GM23248 (cell line): ENCODE results near the gene KIF18A. TPM values are rescaled to one million over a fixed set of nuclear protein-coding genes. Genes with fewer than 3 reads are reported as not detected.
"Not testable (repeated sequence)": the region's sequence is repeated elsewhere in the genome, so short reads cannot be mapped to it uniquely, and the experiment has no call there.

ENCODE experiments used
- DNase-seq: peaks from one replicate; pipeline ENCODE4 v3.0.0-alpha.2; 2015
- H2AFZ ChIP-seq: fragments of 200-600 bp; sonication (generic); 2 replicates; pipeline ENCODE4 v1.6.1; 2016; ENCODE audit warnings: antibody characterized with exemption
- H3F3A ChIP-seq: fragments of 200-600 bp; sonication (generic); 2 replicates; pipeline ENCODE4 v1.6.1; 2016; ENCODE audit warnings: mild to moderate bottlenecking, antibody characterized with exemption, mixed run types; ENCODE audit not compliant: insufficient read depth
- H3K27ac ChIP-seq: fragments of 200-600 bp; sonication (generic); 2 replicates; pipeline ENCODE4 v1.5.1; 2016; ENCODE audit warnings: mild to moderate bottlenecking
- H3K27me3 ChIP-seq: fragments of 200-600 bp; sonication (generic); replicated peaks from 2 replicates; pipeline ENCODE4 v1.6.1; 2016; ENCODE audit warnings: mild to moderate bottlenecking; ENCODE audit not compliant: insufficient read depth
- H3K36me3 ChIP-seq: fragments of 200-600 bp; sonication (generic); 2 replicates; pipeline ENCODE4 v1.6.1; 2016; ENCODE audit warnings: low read depth, mild to moderate bottlenecking
- H3K4me1 ChIP-seq: fragments of 200-600 bp; sonication (generic); 2 replicates; pipeline ENCODE4 v1.6.1; 2016; ENCODE audit warnings: mild to moderate bottlenecking; ENCODE audit not compliant: insufficient read depth
- H3K4me2 ChIP-seq: fragments of 200-600 bp; sonication (generic); one replicate; pipeline ENCODE4 v1.6.1; 2016; ENCODE audit warnings: mild to moderate bottlenecking; ENCODE audit not compliant: unreplicated experiment
- H3K4me3 ChIP-seq: fragments of 200-600 bp; sonication (generic); 2 replicates; pipeline ENCODE4 v1.5.1; 2016; ENCODE audit warnings: mild to moderate bottlenecking
- H3K79me2 ChIP-seq: fragments of 200-600 bp; sonication (generic); 2 replicates; pipeline ENCODE4 v1.6.1; 2016; ENCODE audit warnings: mild to moderate bottlenecking; ENCODE audit not compliant: insufficient read depth
- H3K9ac ChIP-seq: fragments of 200-600 bp; sonication (generic); 2 replicates; pipeline ENCODE4 v1.6.1; 2016; ENCODE audit warnings: mild to moderate bottlenecking
- H3K9me2 ChIP-seq: fragments of 200-600 bp; sonication (generic); 2 replicates; pipeline ENCODE4 v1.6.1; 2016; ENCODE audit warnings: mixed run types, mild to moderate bottlenecking, moderate library complexity; ENCODE audit not compliant: insufficient read depth
- H3K9me3 ChIP-seq: fragments of 200-600 bp; sonication (generic); one replicate; pipeline ENCODE4 v1.6.1; 2017; ENCODE audit warnings: low read depth
- H4K20me1 ChIP-seq: fragments of 200-600 bp; sonication (generic); 2 replicates; pipeline ENCODE4 v1.6.0; 2016; ENCODE audit not compliant: insufficient read depth
- EZH2 ChIP-seq: fragments of 200-600 bp; sonication (generic); IDR thresholded peaks from 2 replicates; pipeline ENCODE4 v1.6.1; 2018; ENCODE audit warnings: antibody characterized with exemption, mild to moderate bottlenecking; ENCODE audit not compliant: insufficient read depth, poor library complexity, severe bottlenecking
- EZH2phosphoT487 ChIP-seq: fragments of 200-600 bp; sonication (generic); IDR thresholded peaks from 2 replicates; pipeline ENCODE4 v1.6.1; 2018; ENCODE audit warnings: antibody characterized with exemption, moderate library complexity, mild to moderate bottlenecking, low read depth; ENCODE audit not compliant: insufficient read depth
- WGBS, 2 experiments: methylation state at CpG; one replicate each; pipeline ENCODE4 v1.1.6; 2015 to 2017; ENCODE audit warnings: low lambda C conversion rate in 2 of 2, low coverage in 1 of 2; ENCODE audit errors: missing lambda C conversion rate in 2 of 2; 5-methylcytosine and 5-hydroxymethylcytosine counted together
- in situ Hi-C: fragments of 300-500 bp; cut with MboI; formaldehyde crosslinking; loops from 2 replicates; pipeline ENCODE4 v1.15.0; 2020
- polyA plus RNA-seq: library from polyadenylated mRNA; unstranded; fragments of >200 nt; fragmentation: Nextera tagmentation; extraction: Ambion mirVana; gene quantifications from 2 replicates; pipeline ENCODE4 v1.2.1, GENCODE V29; 2016
- total RNA-seq: library from RNA; depleted of rRNA; stranded (reverse); fragments of >200 nt; shearing (Covaris generic); gene quantifications from 2 replicates; pipeline ENCODE4 v1.2.3, GENCODE V29; 2014

KIF18A gene
- total and polyA plus RNA-seq, 2 experiments from 2014 or later, result 7.8 to 9.1 TPM

DNA sequence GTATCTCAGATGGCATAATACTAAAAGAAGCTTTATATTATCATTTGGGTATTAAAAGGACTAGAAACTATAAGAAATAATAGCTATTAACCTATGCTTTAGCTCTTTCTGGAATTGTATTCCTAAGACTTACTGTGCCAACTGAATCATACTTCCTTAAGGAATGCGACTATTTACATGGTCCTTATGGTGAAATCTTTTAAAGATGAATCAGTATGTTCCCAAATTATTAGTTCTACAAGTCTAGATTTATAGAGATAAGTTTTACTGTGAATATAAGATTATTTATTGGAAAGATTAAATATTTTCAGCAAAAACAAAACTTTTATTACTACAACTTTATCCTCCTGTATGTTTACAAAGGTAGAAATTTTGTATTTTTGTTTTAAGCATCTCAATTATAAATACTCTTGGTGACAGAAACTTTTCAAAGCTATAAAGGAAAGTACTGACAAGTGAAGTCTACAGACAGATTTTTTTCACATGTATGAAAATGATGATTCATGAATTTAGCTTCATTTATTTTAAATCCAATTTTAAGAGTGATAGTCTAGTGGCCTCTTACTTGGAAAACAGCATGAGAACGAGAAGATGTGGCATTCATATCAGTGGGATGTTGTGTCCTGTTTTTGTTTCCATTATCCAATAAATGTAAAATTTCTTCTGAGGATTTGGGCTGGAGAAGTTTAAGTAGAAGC is 17.8 kb downstream of the KIF18A start:
- 52 to 54% methylated on average over 2 of the region's 2 CpGs for WGBS, 2 experiments
- TF ChIP-seq EZH2 (no peak), EZH2phosphoT487 (no peak)
- 0 out of 2 replicates have a peak, but pooled peaks cover under 1% of the 10 kb centered on the region for H3K79me2 ChIP-seq
- peaks cover 41% of the 10 kb centered on the region for H3K4me1 ChIP-seq
- H3K9me3 ChIP-seq, result no peaks in the 10 kb centered on the region
- no peak overlapping the region for H2AFZ ChIP-seq
- H3K4me2 ChIP-seq, result peak overlapping the region; percentile 28
- H3K36me3 ChIP-seq, result 0 out of 2 replicates have a peak, but pooled peaks cover 10% of the 10 kb centered on the region
- H3F3A ChIP-seq, result peaks cover 25% of the 10 kb centered on the region; the same call in 1 of the 2 replicates
- in situ Hi-C loops, result no loop called here
- no peaks in the 10 kb centered on the region for H3K27me3 ChIP-seq
- H3K9ac ChIP-seq, result no peak overlapping the region
- DNase-seq, result peak; percentile 63
- no peak overlapping the region for H3K4me3 ChIP-seq
- no peaks in the 10 kb centered on the region for H4K20me1 ChIP-seq
- no peaks in the 10 kb centered on the region for H3K9me2 ChIP-seq
- peak overlapping the region; percentile 11; the same call in 1 of the 2 replicates for H3K27ac ChIP-seq

DNA sequence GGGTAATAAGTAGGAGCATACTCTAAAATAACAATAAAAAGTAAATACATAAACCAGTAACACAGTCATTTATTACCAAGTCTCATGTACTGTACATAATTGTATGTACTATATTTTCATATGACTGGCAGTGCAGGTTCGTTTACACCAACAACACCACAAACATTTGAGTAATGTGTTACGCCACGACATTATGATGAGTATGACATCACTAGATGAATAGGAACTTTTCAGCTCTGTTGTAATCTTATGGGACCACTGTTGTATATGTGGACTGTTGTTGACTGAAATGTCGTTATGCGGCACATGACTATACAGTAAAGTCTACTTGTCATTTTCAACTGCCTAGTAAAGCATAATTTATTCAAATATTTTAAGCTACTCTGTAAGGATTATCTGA is 18.6 kb downstream of the KIF18A start:
- Histone ChIP-seq H3K4me1 (peaks cover 41% of the 10 kb centered on the region), H3K36me3 (0 out of 2 replicates have a peak, but pooled peaks cover 10% of the 10 kb centered on the region), H3K9me2 (no peaks in the 10 kb centered on the region), H3K27ac (peak overlapping the region; percentile 11; the same call in 1 of the 2 replicates), H3K4me2 (peak overlapping the region; percentile 28), H4K20me1 (no peaks in the 10 kb centered on the region), H3K9ac (no peak overlapping the region), H3K4me3 (no peak overlapping the region), H3K27me3 (no peaks in the 10 kb centered on the region), H3K79me2 (no peaks in the 10 kb centered on the region), H3K9me3 (no peaks in the 10 kb centered on the region), H2AFZ (no peak overlapping the region), H3F3A (peaks cover 25% of the 10 kb centered on the region; the same call in 1 of the 2 replicates)
- no peak for DNase-seq
- in situ Hi-C loops, result no loop called here
- no peak for TF ChIP-seq EZH2phosphoT487
- TF ChIP-seq EZH2, result no peak
- WGBS, 2 experiments, result 93 to 97% methylated on average over 5 of the region's 5 CpGs

DNA sequence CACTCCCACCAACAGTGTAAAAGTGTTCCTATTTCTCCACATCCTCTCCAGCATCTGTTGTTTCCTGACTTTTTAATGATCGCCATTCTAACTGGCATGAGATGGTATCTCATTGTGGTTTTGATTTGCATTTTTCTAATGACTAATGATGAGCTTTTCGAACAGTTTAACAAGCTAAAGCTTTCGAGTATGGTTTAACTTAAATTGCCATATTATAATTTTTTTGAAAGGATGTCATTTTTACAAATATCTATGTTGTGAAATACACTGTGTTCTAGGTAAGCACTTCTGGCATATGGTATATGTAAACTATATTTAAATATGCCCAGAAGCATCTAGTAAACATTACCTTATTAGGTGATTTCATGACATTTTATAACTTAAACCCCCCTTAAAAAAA is 20.3 kb downstream of the KIF18A start:
- peak; percentile 20 for DNase-seq
- peak overlapping the region; percentile 64; the same call in 1 of the 2 replicates for H3K27ac ChIP-seq
- in situ Hi-C loops, H3K79me2 ChIP-seq, H3K4me3 ChIP-seq, H3K9me3 ChIP-seq, H3K9me2 ChIP-seq, H3K36me3 ChIP-seq, H2AFZ ChIP-seq, H3K9ac ChIP-seq, H4K20me1 ChIP-seq, H3K27me3 ChIP-seq: not testable (repeated sequence)
- 10 to 26% methylated on average over 3 of the region's 3 CpGs for WGBS, 2 experiments
- H3F3A ChIP-seq, result peaks cover 25% of the 10 kb centered on the region; the same call in 1 of the 2 replicates
- H3K4me1 ChIP-seq, result peaks cover 41% of the 10 kb centered on the region
- peak overlapping the region; percentile 1 for H3K4me2 ChIP-seq

GRCh38 chr11:28087192-28087591 is 20.8 kb downstream of the KIF18A start:
- in situ Hi-C loops, H3K4me3 ChIP-seq, H3K9me3 ChIP-seq, H3K9ac ChIP-seq, H3K9me2 ChIP-seq, H3K36me3 ChIP-seq, DNase-seq, H4K20me1 ChIP-seq, H2AFZ ChIP-seq, H3K79me2 ChIP-seq, H3K27me3 ChIP-seq: not testable (repeated sequence)
- Histone ChIP-seq H3F3A (peaks cover 25% of the 10 kb centered on the region; the same call in 1 of the 2 replicates), H3K4me2 (peak overlapping the region; percentile 1), H3K27ac (peak overlapping the region; percentile 64), H3K4me1 (peaks cover 41% of the 10 kb centered on the region)
- 100% methylated on average over 1 of the region's 1 CpG for WGBS, 2 experiments
